ENCODE data around the gene ERC2.

GRCh38 chr3:55501905-55502304 lies 966.4 kb downstream of the ERC2 start:
- TF ChIP-seq CTCF (IDR thresholded peaks at IDR 0.05): no peak
- no peak for TF ChIP-seq POLR2A (IDR thresholded peaks at IDR 0.05)
